Measurements from ENCODE around the gene AKT1.

The AKT1 gene

DNA sequence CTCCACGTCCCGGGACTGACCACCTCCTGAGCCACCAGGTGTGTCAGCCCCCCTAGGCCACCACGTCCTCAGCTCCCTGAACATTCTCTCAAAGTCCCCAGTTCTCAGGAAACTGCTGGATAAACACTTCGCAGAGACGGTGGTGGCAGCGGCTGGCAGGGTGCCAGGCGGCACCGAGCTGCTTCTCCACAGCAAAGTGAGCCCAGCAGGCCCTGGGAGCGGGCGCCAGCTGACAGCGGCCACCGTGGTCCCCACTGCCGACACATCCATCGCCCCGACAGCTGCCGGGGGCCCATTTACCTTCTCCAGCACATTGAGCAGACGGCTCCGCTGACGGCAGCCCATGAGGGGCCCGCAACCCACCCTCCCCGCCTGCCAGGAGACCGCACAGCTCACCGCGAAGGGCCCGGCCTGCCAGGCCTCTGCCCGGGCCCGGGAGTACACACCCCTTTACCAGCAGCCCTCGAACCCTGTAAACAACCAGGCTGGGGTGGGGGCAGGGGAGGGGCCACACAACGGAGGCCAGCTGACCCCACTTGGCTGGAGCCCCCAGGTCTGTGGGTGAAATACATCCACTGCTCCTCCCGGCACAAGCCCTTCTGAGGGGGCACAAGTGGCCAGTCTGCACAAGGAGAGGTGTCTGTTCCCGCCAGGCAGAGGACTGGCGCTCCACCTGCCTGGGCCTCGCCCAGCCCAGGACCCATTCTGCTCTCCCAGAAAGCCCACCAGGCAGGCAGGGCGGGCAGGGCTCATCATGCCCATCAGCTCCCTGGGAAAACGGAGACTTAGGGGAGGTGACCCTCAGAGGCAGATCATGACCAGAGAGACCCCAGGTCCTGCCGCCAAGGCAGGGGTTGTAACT is 10.5 kb downstream of the AKT1 start:
- DNase-seq = no peak

DNA sequence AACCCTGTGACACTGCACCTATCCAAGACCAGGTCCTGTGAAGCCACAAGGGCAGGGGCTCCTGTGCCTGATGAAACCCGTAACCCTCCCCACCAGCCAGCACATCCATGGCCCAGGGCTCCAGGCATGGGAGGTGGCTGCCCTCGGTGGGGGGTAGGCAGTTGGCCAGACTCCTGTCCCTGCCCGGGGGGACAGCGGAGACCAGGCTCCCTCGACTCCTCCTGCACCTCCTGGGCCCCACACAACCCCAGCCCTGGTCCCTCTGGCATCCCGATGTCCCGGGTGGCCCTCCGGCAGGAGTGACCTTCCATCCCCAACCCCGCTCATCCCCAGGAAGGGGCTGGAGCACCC is 11.4 kb downstream of the AKT1 start:
- DNase-seq = no peak

DNA sequence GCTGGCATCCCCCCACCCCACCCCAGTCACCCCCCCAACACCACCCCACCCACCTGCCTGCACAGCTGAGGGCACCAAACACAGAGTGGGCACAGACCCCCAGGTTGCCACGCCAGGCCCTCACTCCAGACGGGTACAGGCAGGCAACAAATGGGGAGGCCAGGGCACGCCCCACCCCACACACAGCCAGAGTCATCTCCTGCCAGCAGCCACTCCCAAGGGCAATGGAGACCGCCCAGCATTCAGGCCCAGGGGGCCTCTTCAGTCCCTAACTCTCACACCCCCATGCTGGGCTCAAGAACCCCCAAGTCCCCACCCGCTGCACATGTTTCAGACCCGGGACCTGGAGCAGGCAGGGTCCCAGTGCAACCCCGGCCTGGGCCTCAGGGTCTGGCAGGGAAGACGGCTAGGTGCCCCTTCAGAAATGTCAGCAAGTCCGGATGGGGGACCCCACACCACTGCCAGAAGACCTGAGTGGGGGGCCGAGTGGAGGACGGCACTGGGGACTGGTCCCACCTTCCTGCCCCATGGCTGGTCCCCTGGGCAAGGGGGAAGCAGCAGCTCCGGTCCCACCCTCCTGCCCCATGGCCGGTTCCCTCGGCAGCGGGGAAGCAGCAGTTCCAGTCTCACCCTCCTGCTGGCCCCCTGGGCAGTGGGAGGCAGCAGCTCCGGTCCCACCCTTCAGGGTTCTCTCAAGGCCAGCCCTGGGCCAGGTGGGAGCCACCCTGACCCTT is 11.9 kb downstream of the AKT1 start:
- no peak for DNase-seq

DNA sequence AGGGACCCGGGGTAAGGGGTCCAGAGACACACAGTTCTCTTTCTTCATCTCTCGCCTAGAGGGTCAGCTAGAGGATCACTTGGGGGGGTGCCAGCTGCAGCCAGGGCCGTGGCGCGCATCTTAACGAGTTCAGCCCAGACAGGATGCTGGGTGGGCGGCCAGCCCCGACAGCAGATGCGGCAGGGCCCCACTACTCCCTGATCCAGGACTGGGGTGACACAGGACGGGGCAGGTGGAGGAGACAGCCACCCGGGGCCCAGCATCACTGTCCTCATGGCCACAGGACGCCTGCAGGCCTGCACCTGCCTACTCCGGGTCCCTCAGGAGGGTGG is 12.8 kb downstream of the AKT1 start:
- DNase-seq = no peak

DNA sequence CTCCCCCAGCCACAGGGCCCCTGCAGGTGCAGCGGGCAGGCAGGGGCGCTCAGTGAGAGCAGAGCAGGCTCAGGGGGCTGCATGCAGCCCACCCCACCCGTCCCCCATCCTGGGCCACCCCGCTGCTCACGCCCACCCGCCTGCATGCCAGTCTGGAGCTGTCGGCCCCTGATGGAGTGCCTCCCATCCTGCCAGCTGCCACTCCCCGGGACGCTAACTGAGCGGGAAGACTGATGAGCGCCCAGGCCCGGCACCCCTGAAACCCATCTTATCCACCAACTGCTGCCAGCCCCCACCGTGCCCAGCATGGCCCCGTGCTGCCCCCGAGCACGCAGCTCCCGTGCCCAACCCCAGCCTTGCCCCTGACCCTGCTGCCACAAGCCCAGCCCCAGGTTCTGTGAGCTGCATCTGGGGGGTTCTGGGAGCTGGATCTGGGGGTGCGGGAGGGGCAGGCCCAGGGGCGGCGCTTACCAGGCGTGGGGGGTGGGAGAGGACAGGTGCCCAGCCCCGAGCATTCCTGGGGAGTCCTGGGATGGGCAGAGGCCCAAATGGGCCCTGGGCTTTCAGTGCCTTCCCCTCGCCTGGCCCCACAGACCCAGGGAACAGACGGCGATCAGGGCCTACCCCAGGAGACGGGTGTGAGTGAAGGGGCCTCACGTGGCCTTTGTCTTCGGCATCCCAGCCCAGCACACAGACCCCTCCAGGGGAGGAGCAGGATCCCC is 13.3 kb downstream of the AKT1 start:
- DNase-seq = no peak

DNA sequence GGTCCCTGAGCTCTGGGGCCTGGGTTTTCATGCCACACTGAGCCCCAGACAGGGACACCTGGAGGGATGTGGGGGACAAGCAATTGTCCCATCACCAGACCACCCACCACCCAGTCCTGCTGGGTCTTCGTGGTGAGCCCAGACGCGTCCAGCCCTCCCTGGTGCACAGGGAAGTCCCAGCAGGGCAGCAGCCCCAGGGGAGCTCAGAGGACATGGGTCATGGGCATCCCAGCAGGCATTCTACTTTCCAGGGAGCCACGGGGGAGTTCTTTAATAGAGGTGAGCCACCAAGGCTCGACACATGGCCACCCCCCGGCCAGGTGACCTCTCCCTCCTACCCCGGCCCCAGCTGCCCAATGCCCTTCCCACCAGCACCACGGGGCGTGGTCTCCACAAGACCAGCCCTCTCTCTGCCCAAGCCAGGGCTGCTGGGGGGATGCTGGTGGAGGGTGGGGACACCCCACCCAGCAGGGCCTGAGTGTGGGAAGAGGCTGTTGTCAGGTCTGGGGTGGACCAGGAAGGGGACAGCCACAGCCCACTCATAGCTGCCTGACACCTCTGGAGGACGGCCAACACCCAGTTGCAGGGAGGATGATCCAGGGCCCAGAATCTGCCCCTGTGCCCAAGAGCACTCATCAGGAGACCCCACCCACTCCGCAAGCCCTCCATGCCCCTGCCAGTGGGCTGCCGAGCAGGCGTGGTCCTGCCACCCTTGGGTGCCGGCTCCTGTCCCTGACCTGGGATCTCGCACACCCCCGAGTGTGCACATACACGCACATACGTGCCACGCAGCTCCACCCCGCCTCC is 14.1 kb downstream of the AKT1 start:
- DNase-seq = no peak

DNA sequence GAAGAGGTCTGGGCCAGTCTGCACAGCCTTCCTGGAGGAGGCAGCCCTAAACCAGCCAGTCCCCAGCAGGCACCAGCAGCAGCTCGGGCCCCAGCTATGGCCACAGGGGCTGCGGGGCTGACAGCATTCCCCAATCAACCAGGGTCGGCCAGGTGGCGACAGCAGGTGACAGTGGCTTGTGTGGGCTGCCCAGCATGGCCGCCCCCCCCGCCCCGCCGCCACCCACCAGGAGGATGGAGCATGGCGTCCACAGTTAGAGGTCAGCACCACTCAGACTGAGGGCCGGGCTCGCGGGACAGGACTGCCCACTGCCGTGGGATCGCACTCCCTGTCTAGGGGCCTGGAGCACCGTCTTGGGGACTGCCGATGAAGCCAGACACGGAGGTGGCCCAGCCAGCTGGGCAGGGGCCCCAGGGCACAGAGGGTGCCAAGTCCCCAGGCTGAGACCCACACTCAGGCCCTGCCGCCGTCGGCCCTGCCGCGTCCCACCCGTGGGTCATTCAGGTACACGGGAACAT is 15.0 kb downstream of the AKT1 start:
- DNase-seq = no peak

DNA sequence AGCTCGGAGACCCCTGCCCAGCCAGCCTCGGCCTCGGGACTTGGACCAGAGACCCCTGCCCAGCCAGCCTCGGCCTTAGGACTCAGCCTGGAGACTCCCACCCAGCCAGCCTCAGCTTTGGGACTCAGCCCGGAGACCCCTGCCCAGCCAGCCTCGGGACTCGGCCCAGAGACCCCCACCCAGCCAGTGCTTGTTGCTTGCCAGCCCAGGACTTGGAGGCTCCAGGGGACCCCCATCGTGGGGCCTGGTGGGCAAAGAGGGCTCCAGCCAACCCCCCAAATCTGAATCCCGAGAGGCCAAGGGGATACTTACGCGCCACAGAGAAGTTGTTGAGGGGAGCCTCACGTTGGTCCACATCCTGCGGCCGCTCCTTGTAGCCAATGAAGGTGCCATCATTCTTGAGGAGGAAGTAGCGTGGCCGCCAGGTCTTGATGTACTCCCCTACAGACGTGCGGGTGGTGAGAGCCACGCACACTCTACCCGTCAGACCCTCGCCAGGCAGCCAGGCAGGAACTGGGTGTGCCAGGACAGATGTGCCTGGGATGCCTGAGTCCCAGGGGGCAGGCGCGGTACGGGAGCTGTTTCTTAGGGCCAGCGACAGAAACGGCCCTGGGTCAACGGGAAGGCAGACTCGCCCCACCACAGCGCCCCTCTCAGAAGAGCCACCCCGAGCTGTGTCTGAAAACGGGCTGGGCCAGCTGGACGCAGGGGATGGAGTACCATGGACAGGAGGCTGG is 15.6 kb downstream of the AKT1 start:
- no peak for DNase-seq

DNA sequence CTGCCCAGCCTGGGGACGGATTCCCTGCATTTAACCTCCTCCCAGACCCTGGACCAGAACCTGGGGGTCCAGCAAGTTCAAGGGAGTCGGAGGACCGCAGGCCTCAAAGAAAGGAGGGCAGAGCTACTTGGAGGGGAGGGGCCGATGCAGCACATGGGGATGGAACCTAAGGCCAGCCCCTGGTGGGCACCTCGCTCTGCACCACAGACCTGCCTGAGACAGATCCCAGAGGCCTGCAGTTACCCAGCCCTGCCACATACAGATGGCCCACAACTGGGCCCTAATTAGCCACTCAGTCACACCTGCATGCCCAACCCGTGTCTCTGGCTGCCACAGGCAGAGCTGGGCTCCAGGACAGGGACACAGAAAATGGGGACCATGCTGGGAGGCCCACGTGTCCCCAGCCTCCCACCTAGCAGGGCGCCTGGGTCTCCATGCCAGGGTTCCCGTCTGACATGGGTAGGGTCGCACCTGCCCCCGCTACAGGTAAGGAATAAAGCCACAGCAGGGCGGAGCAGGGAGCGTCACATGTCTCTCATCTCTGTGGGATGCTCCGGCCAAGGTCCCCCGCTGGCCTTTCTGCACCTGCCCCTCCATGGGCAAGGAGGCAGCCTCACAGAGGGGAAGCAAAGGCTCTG is 16.7 kb downstream of the AKT1 start:
- no peak for DNase-seq

DNA sequence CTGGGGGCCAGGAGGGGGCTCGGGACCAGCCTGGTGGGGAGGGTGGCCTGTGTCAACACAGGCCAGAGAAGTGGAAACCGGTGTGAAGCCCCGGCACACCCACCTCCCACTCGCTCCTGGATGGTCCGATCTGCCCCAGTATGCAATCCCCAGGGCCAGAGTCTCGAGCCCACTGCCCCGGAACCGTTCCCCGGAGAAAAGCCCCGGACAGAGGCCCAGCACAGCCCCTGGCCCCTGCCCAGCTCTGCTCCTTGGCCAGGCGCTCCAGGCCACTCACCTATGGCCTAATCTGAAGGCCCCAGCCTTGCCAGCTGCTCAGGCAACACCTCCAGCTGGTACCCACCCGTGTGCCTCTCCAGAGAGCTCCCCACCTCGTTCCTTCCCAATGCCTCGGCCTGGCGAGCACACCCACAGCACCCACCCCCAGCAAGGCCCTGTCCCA is 17.7 kb downstream of the AKT1 start:
- no peak for DNase-seq

DNA sequence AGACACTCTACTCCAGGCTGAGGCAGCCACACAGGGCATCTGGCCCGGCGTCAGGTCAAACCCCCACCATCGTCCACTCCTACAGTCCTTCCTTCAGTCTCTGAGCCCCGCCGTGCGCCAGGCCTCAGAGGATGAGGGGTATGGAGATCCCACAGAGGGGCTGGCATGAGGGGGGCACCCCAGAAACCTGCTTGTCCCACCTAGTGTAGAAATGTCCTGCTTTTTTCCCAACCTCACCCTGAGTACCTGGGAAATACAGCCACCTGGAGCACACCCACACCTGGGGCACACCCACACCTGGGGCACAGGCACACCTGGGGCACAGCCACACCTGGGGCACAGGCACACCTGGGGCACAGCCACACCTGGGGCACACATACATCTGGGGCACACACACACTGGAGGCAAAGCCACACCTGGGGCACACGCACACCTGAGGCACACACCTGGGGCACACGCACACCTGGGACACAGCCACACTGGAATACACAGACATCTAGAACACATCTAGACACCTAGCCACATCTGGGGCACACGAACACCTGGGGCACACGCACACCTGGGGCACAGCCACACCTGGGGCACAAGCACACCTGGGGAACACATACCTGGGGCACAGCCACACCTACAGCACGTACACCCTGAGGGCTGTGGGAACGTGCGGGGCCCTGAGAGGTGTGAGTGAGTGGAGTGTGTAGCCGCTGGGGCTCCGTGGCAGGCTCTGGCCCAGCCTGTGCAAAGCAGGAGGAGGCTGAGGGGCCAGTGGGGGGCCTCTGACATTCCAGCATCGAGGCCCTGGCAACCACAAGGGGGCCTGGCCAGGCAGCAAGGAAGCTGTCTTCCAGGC is 18.4 kb downstream of the AKT1 start:
- DNase-seq = no peak

DNA sequence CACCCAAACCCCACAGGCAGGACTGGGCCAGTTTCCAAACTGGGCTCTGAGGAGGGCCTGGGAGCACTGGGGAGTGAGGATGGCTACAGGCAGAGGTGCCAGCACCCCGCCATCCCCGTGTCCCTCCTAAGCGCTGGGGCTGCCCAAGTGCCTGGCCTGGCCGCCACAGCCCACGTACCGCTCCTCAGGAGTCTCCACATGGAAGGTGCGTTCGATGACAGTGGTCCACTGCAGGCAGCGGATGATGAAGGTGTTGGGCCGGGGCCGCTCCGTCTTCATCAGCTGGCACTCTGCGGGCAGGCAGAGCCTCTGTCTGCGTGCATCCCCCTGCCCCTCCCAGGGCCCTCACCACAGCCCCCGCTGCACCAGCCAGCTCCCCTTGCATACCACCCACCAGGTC is 19.1 kb downstream of the AKT1 start:
- no peak for DNase-seq

DNA sequence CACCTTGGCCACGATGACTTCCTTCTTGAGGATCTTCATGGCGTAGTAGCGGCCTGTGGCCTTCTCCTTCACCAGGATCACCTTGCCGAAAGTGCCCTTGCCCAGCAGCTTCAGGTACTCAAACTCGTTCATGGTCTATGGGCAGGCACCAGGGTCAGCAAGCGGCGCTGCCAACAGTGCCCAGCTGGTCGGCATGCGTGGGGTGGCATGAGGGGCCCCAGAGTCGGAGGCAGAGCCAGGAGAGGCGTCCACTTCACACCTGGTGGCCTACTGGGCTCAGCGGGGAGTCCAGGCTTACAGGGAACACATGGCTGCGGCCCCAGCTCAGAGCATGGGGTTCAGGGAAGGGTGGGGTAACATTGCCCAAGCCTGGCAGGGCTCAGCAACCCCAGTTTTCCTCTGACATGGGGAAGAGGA is 20.5 kb downstream of the AKT1 start:
- no peak for DNase-seq

DNA sequence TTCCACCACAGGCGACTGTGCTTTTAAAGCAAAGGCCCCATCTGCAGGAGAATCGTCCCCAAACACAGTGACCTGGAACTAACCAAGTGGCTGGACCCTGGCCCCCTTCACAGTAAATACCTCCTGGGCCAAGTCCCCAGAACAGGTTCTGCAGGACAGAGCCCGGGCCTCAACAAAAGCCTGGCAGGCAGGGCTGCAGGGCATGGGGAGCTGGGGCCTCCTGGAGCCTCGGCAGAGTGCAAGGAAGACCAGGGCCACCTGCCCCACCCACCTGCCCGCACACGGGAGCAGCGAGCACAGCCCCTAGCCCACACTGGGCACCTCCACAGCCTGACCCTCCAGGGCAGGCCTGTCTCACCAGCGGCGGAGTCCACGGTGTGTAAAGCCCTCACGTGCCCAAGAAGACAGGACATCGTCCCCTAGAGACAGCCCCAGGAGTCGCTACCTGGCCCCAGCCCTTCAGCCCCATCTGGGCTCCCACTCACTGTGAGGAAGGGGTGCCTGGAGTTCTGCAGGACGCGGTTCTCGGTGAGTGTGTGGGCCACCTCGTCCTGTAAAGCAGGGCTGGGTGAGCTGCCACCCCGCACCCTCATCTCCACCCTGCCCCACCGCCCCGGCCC is 21.0 kb downstream of the AKT1 start:
- no peak for DNase-seq

DNA sequence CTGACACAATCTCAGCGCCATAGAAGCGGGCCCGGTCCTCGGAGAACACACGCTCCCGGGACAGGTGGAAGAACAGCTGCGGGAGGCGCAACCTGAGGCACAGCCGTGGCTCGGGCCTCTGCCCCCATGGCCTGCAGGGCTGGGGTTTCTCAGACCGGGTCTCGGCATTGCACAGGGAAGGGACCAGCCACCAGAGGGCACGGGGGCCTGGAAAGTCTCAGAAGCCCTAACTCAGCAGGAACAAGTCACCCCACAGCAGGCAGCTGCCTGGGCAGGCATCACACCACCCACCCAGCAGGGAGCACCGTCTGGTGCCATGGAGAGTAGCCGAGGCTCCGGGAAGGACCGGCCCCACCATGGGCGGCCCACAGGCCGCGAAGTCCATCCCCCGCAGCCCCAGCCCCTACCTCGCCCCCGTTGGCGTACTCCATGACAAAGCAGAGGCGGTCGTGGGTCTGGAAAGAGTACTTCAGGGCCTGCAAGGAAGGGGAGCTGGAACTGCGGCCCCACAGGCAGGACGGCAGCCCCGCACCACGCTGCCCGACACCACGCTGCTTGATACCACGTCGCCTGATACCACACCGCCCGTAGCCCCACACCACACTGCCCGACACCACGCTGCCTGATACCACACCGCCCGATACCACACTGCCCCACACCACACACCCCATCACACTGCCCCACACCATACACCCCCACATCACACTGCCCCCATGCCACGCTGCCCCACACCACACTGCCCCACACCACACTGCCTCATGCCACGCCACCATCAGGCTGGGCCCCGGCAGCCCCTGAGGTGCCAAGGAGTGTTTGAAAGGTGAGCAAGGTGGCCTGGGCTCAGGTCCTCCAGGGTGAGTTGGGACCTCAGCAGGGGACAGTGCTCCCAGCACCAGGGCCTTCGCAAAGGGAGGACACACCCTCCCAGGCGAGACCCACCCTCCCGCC is 21.8 kb downstream of the AKT1 start:
- no peak for DNase-seq

DNA sequence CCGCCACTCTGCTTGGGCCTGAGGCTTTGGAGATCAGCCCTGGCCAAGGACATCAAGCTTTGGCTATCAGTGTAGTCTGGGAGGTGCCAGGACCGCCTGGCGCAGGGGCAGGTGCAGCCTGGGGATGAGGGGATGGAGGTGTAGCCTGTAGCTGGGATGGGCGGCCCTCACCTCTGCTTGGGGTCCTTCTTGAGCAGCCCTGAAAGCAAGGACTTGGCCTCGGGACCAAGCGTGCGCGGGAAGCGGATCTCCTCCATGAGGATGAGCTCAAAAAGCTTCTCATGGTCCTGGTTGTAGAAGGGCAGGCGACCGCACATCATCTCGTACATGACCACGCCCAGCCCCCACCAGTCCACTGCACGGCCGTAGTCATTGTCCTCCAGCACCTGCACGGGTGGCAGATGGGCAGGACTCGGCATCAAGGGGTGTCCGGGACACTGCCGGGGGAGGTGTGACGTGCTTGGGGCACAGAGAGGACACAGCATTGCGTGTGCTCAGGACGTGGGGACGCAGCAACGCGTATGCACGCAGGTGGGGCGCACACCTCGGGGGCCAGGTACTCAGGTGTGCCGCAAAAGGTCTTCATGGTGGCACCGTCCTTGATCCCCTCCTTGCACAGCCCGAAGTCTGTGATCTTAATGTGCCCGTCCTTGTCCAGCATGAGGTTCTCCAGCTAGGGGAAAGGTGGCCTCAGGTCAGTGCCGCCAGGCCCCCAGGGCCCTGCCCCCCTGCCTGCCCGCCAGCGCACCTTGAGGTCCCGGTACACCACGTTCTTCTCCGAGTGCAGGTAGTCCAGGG is 22.6 kb downstream of the AKT1 start:
- DNase-seq = no peak

DNA sequence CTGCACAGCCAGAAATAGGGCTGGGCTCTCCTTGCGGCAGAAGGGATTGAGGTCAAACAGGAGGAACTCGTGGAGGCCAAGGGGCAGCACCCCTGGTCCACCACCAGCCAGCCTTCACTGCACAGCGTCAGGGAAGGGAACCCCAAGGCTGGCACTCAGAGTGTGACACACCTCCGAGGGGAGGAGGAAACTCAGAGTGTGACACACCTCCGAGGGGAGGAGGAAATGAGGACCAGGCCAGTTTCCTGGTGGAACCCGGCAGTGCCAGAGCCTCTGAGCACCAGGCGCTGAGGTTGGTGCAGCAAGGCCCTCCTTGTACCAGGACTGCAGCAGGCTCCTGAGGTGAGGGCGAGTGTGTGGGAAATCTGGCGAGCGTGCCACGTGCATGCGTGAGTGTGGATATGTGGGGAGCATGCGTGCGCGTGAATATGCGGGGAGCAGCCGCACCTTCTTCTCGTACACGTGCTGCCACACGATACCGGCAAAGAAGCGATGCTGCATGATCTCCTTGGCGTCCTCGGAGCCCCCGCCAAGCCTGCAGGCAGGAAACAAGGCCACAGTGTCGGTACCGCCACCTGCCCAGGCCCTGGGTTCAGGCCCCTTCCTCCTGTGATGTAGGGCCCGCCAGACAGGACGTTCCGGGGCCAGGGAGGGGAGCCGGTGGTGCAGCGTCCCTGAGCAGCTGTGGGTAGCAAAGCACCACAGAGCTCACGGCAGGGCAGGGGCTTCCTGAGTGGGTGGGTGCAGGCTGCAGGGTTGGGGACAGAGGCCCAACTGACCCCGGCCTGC is 23.4 kb downstream of the AKT1 start:
- no peak for DNase-seq
